RWPE2 (cell line): ENCODE measurements around the gene PHOSPHO2.

Source experiments
- ATAC-seq: fragments of 200-7000 bp; cut with Tn5 transposase; 3 replicates; pipeline ENCODE4 v1.9.1; 2021; ENCODE audit warnings: low read depth
- DNase-seq: peaks from one replicate; pipeline ENCODE4 v3.0.0-alpha.2; 2020; ENCODE audit warnings: low spot score
- H3K27ac ChIP-seq: fragments of 450-650 bp; 2 replicates; pipeline ENCODE4 v1.5.1; 2017; ENCODE audit warnings: mild to moderate bottlenecking; ENCODE audit not compliant: poor library complexity, severe bottlenecking
- H3K27me3 ChIP-seq: fragments of 250-450 bp; sonication (Bioruptor Pico); 2 replicates; pipeline ENCODE4 v1.5.1; 2021; ENCODE audit warnings: mild to moderate bottlenecking, moderate library complexity; ENCODE audit not compliant: insufficient read depth, poor library complexity, severe bottlenecking
- H3K36me3 ChIP-seq: fragments of 250-450 bp; sonication (Bioruptor Pico); 2 replicates; pipeline ENCODE4 v1.5.1; 2020; ENCODE audit warnings: low read depth, mild to moderate bottlenecking, moderate library complexity
- H3K4me1 ChIP-seq: fragments of 250-450 bp; sonication (Bioruptor Pico); 2 replicates; pipeline ENCODE4 v1.5.1; 2021; ENCODE audit warnings: mild to moderate bottlenecking, moderate library complexity; ENCODE audit not compliant: insufficient read depth, poor library complexity, severe bottlenecking
- H3K4me3 ChIP-seq: fragments of 250-450 bp; sonication (Bioruptor Pico); 2 replicates; pipeline ENCODE4 v1.5.1; 2021; ENCODE audit warnings: mild to moderate bottlenecking, moderate library complexity; ENCODE audit not compliant: severe bottlenecking
- H3K9me3 ChIP-seq: fragments of 250-450 bp; sonication (Bioruptor Pico); 2 replicates; pipeline ENCODE4 v1.5.1; 2021; ENCODE audit warnings: mild to moderate bottlenecking, moderate library complexity; ENCODE audit not compliant: severe bottlenecking
- TF ChIP-seq, protein P1 (sequence below): fragments of 450-650 bp; IDR thresholded peaks from one replicate; pipeline ENCODE4 v1.5.1; 2017; ENCODE audit warnings: mild to moderate bottlenecking, moderate library complexity; ENCODE audit not compliant: poor library complexity, severe bottlenecking

PHOSPHO2 gene

DNA sequence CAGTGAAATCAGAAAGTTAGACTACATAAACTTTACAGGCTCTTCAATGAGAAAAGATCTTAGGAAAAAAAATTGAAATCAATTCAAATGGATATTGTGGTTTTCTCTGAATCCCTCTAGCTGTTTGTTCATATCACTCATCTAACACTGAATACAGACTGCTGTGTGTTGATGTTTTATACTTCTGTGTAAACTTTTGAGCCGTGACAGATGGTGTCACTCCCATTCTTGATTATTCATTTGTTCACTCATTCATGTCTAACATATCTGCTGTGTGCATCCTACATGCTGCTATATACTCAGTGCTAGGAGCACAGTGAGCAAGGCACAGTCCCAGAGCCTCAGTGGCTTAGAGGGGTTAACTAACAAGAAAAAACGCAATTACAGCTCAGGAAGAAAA, 52.0 kb downstream of the PHOSPHO2 start:
- no peaks in the 10 kb centered on the region for H3K4me1 ChIP-seq
- H3K36me3 ChIP-seq: peaks cover 6% of the 10 kb centered on the region
- no peak overlapping the region for H3K4me3 ChIP-seq
- ATAC-seq: no peak
- H3K9me3 ChIP-seq: no peaks in the 10 kb centered on the region
- TF ChIP-seq, protein P1, sequence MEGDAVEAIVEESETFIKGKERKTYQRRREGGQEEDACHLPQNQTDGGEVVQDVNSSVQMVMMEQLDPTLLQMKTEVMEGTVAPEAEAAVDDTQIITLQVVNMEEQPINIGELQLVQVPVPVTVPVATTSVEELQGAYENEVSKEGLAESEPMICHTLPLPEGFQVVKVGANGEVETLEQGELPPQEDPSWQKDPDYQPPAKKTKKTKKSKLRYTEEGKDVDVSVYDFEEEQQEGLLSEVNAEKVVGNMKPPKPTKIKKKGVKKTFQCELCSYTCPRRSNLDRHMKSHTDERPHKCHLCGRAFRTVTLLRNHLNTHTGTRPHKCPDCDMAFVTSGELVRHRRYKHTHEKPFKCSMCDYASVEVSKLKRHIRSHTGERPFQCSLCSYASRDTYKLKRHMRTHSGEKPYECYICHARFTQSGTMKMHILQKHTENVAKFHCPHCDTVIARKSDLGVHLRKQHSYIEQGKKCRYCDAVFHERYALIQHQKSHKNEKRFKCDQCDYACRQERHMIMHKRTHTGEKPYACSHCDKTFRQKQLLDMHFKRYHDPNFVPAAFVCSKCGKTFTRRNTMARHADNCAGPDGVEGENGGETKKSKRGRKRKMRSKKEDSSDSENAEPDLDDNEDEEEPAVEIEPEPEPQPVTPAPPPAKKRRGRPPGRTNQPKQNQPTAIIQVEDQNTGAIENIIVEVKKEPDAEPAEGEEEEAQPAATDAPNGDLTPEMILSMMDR: no peak
- no peak for DNase-seq
- no peaks in the 10 kb centered on the region for H3K27me3 ChIP-seq
- H3K27ac ChIP-seq: no peak overlapping the region

DNA sequence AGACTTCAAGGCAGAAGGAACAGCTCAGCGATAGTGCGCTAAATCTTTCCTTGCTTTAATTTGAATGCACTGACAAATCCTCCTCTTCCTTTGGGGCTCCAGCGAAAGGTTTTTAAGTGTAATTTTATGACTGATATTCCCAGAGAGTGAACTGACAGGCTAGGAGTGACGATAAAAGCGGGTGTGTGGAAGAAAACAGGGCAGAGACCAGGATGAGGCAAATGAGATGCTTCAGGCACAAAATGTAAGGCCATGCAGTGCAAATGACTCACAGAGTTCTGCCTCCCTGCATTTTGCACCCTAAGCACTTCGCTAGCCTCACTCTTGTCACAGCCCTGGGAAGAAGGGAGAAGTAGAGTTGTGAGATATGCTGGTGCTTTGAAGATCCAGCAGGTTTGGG, 54.0 kb downstream of the PHOSPHO2 start:
- TF ChIP-seq, protein P1: no peak
- DNase-seq (no peak), ATAC-seq (no peak)
- Histone ChIP-seq H3K4me3 (no peak overlapping the region), H3K4me1 (no peaks in the 10 kb centered on the region), H3K27me3 (no peaks in the 10 kb centered on the region), H3K36me3 (peaks cover under 1% of the 10 kb centered on the region; the same call in 1 of the 2 replicates), H3K9me3 (no peaks in the 10 kb centered on the region), H3K27ac (no peak overlapping the region)
